ENCODE data around the gene LOXL1. TPM values are rescaled to one million over a fixed set of nuclear protein-coding genes. Genes with fewer than 3 reads are reported as not detected.

Gene LOXL1
- total and polyA plus RNA-seq, 9 of the 15 experiments (the other 6 are each of a cell fraction or from before 2014, with no cell fraction given): 0.14 TPM; not detected in 8

DNA sequence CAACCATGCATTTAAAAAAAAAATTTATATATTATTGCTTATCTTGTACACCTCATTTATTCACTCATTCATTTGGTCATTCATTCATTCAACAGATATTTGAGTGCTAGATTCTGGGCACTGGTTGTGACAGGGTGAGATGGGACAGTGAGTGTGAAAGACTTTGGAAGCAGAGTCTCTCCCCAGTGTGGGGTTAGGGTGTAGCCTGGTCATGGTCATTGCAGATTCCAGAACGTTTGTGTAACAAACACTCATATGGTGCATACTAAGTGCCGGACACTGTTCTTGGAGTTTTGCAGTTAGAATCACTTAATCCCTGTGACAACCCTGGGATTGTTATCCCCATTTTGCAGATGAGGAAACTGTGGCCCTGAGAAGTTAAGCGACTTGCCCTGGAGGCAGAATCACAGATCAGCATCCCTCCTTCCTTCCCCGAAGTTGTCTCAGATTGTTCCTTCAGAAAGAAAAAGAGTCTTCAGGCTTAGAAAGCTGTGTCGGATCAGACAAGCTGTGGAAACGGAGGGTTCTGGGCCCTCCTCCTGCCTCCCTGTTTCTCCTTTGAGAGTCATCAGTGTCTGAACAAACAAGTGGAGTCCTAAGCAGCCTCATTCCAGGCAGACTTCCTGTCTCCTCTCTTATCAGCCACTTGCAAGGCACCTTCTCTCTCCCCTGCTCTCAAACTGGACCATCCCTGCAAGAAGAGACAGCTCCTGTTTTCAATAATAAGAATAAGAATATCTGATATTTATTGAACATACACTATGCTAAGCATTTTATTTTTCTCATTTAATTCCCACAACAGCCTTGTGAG is 6.3 kb downstream of the LOXL1 start (continued):
- TF ChIP-seq, protein P1, sequence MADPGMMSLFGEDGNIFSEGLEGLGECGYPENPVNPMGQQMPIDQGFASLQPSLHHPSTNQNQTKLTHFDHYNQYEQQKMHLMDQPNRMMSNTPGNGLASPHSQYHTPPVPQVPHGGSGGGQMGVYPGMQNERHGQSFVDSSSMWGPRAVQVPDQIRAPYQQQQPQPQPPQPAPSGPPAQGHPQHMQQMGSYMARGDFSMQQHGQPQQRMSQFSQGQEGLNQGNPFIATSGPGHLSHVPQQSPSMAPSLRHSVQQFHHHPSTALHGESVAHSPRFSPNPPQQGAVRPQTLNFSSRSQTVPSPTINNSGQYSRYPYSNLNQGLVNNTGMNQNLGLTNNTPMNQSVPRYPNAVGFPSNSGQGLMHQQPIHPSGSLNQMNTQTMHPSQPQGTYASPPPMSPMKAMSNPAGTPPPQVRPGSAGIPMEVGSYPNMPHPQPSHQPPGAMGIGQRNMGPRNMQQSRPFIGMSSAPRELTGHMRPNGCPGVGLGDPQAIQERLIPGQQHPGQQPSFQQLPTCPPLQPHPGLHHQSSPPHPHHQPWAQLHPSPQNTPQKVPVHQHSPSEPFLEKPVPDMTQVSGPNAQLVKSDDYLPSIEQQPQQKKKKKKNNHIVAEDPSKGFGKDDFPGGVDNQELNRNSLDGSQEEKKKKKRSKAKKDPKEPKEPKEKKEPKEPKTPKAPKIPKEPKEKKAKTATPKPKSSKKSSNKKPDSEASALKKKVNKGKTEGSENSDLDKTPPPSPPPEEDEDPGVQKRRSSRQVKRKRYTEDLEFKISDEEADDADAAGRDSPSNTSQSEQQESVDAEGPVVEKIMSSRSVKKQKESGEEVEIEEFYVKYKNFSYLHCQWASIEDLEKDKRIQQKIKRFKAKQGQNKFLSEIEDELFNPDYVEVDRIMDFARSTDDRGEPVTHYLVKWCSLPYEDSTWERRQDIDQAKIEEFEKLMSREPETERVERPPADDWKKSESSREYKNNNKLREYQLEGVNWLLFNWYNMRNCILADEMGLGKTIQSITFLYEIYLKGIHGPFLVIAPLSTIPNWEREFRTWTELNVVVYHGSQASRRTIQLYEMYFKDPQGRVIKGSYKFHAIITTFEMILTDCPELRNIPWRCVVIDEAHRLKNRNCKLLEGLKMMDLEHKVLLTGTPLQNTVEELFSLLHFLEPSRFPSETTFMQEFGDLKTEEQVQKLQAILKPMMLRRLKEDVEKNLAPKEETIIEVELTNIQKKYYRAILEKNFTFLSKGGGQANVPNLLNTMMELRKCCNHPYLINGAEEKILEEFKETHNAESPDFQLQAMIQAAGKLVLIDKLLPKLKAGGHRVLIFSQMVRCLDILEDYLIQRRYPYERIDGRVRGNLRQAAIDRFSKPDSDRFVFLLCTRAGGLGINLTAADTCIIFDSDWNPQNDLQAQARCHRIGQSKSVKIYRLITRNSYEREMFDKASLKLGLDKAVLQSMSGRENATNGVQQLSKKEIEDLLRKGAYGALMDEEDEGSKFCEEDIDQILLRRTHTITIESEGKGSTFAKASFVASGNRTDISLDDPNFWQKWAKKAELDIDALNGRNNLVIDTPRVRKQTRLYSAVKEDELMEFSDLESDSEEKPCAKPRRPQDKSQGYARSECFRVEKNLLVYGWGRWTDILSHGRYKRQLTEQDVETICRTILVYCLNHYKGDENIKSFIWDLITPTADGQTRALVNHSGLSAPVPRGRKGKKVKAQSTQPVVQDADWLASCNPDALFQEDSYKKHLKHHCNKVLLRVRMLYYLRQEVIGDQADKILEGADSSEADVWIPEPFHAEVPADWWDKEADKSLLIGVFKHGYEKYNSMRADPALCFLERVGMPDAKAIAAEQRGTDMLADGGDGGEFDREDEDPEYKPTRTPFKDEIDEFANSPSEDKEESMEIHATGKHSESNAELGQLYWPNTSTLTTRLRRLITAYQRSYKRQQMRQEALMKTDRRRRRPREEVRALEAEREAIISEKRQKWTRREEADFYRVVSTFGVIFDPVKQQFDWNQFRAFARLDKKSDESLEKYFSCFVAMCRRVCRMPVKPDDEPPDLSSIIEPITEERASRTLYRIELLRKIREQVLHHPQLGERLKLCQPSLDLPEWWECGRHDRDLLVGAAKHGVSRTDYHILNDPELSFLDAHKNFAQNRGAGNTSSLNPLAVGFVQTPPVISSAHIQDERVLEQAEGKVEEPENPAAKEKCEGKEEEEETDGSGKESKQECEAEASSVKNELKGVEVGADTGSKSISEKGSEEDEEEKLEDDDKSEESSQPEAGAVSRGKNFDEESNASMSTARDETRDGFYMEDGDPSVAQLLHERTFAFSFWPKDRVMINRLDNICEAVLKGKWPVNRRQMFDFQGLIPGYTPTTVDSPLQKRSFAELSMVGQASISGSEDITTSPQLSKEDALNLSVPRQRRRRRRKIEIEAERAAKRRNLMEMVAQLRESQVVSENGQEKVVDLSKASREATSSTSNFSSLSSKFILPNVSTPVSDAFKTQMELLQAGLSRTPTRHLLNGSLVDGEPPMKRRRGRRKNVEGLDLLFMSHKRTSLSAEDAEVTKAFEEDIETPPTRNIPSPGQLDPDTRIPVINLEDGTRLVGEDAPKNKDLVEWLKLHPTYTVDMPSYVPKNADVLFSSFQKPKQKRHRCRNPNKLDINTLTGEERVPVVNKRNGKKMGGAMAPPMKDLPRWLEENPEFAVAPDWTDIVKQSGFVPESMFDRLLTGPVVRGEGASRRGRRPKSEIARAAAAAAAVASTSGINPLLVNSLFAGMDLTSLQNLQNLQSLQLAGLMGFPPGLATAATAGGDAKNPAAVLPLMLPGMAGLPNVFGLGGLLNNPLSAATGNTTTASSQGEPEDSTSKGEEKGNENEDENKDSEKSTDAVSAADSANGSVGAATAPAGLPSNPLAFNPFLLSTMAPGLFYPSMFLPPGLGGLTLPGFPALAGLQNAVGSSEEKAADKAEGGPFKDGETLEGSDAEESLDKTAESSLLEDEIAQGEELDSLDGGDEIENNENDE (IDR thresholded peaks at IDR 0.05; ENCODE audit: low read depth, low read length): no peak
- TF ChIP-seq SMARCC2 (IDR thresholded peaks at IDR 0.05; ENCODE audit: low read depth) (no peak), BHLHE40 (IDR thresholded peaks at IDR 0.05; ENCODE audit: low read length) (no peak), ARID1B (IDR thresholded peaks at IDR 0.05) (peak; percentile 26; the same call in 1 of the 2 replicates), JUNB (CRISPR knock-in tag; conservative IDR thresholded peaks at IDR 0.05) (no peak), ETV1 (tag; conservative IDR thresholded peaks at IDR 0.05; ENCODE audit: low read depth) (peak; percentile 20; the same call in 1 of the 2 replicates), CREBBP (IDR thresholded peaks at IDR 0.05; ENCODE audit: low read depth, low read length) (no peak), ASH1L (IDR thresholded peaks at IDR 0.05; ENCODE audit: borderline replicate concordance, low read depth, partially characterized antibody) (no peak), ZKSCAN1 (IDR thresholded peaks at IDR 0.05; ENCODE audit: low read depth, low read length) (no peak), CBFA2T2 (conservative IDR thresholded peaks at IDR 0.05) (peak; percentile 20; the same call in 1 of the 2 replicates), WHSC1 (IDR thresholded peaks at IDR 0.05; ENCODE audit: low read length) (no peak)
- TF ChIP-seq, protein P2, sequence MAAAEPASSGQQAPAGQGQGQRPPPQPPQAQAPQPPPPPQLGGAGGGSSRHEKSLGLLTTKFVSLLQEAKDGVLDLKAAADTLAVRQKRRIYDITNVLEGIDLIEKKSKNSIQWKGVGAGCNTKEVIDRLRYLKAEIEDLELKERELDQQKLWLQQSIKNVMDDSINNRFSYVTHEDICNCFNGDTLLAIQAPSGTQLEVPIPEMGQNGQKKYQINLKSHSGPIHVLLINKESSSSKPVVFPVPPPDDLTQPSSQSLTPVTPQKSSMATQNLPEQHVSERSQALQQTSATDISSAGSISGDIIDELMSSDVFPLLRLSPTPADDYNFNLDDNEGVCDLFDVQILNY (CRISPR knock-in tag; IDR thresholded peaks at IDR 0.05): no peak
- TF ChIP-seq, protein P3, sequence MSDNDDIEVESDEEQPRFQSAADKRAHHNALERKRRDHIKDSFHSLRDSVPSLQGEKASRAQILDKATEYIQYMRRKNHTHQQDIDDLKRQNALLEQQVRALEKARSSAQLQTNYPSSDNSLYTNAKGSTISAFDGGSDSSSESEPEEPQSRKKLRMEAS (CRISPR knock-in tag; IDR thresholded peaks at IDR 0.05): no peak
- TF ChIP-seq, protein P4, sequence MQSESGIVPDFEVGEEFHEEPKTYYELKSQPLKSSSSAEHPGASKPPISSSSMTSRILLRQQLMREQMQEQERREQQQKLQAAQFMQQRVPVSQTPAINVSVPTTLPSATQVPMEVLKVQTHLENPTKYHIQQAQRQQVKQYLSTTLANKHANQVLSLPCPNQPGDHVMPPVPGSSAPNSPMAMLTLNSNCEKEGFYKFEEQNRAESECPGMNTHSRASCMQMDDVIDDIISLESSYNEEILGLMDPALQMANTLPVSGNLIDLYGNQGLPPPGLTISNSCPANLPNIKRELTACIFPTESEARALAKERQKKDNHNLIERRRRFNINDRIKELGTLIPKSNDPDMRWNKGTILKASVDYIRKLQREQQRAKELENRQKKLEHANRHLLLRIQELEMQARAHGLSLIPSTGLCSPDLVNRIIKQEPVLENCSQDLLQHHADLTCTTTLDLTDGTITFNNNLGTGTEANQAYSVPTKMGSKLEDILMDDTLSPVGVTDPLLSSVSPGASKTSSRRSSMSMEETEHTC (IDR thresholded peaks at IDR 0.05): no peak

Measured in K562 (cell line).